WERI-Rb-1 (cell line): Measurements from ENCODE around the gene ADGRV1.

Experiments used
- DNase-seq: peaks from one replicate; pipeline ENCODE4 v3.0.0-alpha.2; 2020
- H3K27ac ChIP-seq: fragments of 250-450 bp; sonication (Bioruptor Pico); 2 replicates; pipeline ENCODE4 v1.5.1; 2020; ENCODE audit warnings: mild to moderate bottlenecking, moderate library complexity
- H3K27me3 ChIP-seq: fragments of 250-450 bp; sonication (Bioruptor Pico); 2 replicates; pipeline ENCODE4 v1.5.1; 2021; ENCODE audit warnings: mild to moderate bottlenecking, low read depth, moderate library complexity; ENCODE audit not compliant: insufficient read depth, severe bottlenecking
- H3K36me3 ChIP-seq: fragments of 250-450 bp; sonication (Bioruptor Pico); 2 replicates; pipeline ENCODE4 v1.5.1; 2020; ENCODE audit warnings: mild to moderate bottlenecking, moderate library complexity
- H3K4me3 ChIP-seq: 2 replicates; pipeline ENCODE4 v1.5.1; 2011; ENCODE audit warnings: low read depth, mild to moderate bottlenecking, control low read depth, low read length
- H3K9me3 ChIP-seq: fragments of 250-450 bp; sonication (Bioruptor Pico); 2 replicates; pipeline ENCODE4 v1.5.1; 2021; ENCODE audit warnings: mild to moderate bottlenecking, moderate library complexity; ENCODE audit not compliant: severe bottlenecking
- TF ChIP-seq, protein P1 (sequence below): IDR thresholded peaks from 2 replicates; pipeline ENCODE4 v1.5.1; 2011; ENCODE audit warnings: low read depth, mild to moderate bottlenecking, control low read depth, inconsistent platforms, low read length

Gene ADGRV1

DNA sequence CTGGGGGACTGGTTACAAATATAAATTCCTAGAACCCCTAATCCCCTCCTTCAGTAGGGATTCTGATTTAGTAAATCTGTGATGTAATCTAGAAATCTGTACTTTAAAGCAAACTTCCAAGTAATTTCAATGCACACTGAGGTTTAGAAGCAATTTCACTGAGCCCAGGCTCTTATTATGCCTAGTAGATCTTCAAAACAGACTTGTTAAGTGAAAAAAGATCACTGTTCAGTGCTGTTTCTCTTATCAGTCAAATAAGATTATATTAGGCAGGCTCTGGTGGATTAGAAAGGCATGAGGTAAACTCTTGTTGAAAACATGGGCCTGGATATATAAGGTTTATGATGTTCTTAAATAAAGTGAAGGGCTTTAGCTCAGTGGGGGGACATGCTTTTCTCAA is 293.9 kb downstream of the ADGRV1 start:
- TF ChIP-seq, protein P1, sequence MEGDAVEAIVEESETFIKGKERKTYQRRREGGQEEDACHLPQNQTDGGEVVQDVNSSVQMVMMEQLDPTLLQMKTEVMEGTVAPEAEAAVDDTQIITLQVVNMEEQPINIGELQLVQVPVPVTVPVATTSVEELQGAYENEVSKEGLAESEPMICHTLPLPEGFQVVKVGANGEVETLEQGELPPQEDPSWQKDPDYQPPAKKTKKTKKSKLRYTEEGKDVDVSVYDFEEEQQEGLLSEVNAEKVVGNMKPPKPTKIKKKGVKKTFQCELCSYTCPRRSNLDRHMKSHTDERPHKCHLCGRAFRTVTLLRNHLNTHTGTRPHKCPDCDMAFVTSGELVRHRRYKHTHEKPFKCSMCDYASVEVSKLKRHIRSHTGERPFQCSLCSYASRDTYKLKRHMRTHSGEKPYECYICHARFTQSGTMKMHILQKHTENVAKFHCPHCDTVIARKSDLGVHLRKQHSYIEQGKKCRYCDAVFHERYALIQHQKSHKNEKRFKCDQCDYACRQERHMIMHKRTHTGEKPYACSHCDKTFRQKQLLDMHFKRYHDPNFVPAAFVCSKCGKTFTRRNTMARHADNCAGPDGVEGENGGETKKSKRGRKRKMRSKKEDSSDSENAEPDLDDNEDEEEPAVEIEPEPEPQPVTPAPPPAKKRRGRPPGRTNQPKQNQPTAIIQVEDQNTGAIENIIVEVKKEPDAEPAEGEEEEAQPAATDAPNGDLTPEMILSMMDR: no peak
- Histone ChIP-seq H3K27ac (no peak overlapping the region), H3K27me3 (no peaks in the 10 kb centered on the region), H3K4me3 (no peak overlapping the region), H3K9me3 (no peaks in the 10 kb centered on the region), H3K36me3 (peaks cover 48% of the 10 kb centered on the region)
- no peak for DNase-seq

DNA sequence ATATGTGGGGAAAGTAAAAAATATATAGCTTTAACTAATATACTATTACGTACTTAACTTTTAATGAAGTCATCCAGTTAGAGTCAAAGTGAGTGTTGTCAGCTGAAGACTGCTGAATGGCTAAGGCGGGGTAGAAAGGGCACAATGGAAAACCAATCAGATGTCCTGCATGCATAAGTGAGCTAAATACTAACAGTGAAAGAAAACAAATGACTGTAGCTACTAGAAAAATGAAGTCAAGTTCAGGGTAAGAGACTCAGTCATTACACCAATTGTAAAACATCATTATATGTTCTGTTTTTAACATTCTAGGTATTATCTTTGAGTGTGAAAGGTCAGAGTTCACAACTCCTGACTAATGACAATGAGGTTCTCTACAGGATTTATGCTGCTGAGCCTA is 295.2 kb downstream of the ADGRV1 start:
- Histone ChIP-seq H3K9me3 (no peaks in the 10 kb centered on the region), H3K36me3 (peaks cover 46% of the 10 kb centered on the region), H3K27ac (no peak overlapping the region), H3K27me3 (no peaks in the 10 kb centered on the region), H3K4me3 (no peak overlapping the region)
- TF ChIP-seq, protein P1: no peak
- no peak for DNase-seq

DNA sequence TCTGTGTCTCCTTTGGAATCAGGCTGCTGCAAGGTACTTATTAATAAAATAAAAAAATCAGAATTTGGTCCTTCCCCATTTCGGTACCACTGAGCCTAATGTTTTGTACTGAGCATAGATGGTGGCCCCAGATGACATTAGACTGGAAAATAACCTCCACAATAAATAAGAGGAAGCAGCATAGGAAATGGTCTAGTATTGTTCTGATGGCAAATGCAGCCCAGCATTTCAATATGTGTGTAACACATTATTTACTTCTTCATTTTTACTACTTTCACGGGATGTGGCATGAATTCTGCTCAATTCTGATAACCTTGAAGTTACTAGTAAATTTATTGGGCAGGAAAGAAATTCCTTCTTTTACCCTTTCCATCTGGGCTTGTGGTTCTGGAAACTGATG is 295.6 kb downstream of the ADGRV1 start:
- no peaks in the 10 kb centered on the region for H3K27me3 ChIP-seq
- H3K36me3 ChIP-seq: peaks cover 42% of the 10 kb centered on the region
- H3K9me3 ChIP-seq: no peaks in the 10 kb centered on the region
- DNase-seq: no peak
- H3K27ac ChIP-seq: no peak overlapping the region
- no peak overlapping the region for H3K4me3 ChIP-seq
- TF ChIP-seq, protein P1: no peak

DNA sequence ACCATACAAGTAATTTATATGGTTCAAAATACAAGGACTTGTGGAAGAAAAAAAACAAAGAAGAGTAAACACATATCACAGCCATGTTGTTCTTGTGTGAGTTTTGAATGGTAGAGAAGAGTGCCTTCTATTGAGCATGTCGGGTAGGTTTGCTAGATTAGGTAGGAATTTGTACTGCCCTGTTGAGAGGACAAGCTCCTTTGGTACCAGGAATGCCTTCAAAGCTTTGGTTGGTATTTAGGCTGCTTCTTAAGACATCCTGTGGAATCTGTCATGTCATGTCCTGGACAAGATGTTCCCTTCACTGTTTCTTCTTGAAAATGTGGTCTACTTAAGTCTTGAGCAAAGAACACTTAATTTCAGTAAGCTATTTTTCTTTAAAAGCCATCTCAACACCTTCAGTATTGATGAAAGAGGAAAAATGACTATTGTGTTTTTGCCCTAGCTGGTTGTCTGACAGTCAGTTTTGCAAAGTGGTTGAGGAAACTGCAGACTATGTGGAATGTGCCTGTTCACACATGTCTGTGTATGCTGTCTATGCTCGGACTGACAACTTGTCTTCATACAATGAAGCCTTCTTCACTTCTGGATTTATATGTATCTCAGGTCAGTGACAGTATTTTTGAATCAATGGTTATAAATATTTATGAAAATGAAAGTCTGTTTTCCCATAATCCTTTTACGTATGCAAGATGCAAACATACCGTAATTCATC is 296.9 kb downstream of the ADGRV1 start:
- TF ChIP-seq, protein P1: no peak
- H3K36me3 ChIP-seq: peaks cover 29% of the 10 kb centered on the region
- H3K4me3 ChIP-seq: no peak overlapping the region
- no peaks in the 10 kb centered on the region for H3K9me3 ChIP-seq
- no peak overlapping the region for H3K27ac ChIP-seq
- DNase-seq: no peak
- no peaks in the 10 kb centered on the region for H3K27me3 ChIP-seq

DNA sequence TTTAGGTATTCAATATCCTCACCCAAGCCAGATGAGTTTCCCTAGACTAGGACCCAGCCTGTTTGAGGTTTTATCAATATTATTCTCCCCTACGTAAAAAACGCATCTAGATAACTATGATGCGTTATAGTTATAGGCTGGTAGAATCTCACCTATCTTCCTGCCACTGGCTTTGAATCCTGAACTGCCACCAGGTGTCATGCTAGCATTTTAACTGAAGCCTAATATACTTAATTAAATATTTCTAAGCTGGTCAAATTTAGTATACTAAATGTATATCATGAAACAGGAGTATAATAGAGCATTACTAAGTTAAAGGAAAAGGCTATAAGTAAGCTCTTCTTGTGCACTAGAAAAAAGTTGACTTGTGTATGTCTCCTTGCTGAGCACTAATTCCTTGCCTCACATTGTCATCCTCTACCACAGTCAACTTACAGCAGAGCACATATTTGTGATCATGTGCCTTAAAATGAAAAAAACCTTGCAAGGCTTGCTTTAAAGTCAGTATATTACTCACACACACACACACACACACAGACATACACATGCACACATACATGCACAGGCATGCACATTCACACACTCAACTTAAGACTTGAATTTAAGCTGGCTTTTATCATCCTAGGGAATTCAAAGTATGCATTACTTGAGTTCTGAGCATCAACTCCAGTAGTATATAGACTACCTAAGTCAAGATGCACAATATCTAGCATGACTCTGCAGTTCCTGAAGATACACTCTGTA is 303.4 kb downstream of the ADGRV1 start:
- TF ChIP-seq, protein P1: no peak
- H3K27ac ChIP-seq: no peak overlapping the region
- H3K36me3 ChIP-seq: peaks cover 14% of the 10 kb centered on the region
- H3K9me3 ChIP-seq: no peaks in the 10 kb centered on the region
- H3K4me3 ChIP-seq: no peak overlapping the region
- no peaks in the 10 kb centered on the region for H3K27me3 ChIP-seq
- DNase-seq: no peak

DNA sequence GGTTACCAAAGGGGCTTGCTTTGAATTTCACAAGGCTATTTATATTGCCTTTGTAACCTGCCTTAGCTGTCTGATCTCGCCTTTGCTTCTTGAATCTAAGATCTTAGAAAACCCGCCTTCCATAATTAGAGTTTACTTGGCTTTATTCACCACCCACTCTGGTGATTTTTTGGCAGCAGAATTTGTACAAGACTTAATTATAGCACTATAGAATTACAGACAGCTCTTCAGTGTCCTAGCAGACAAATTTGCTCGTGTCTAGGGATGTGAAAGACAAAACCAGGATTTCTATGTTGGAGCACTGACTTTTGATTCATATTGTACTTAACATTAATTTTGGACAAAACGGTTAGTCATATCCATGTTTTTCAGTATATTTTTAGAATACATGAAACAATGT is 306.6 kb downstream of the ADGRV1 start:
- DNase-seq: no peak
- peaks cover 27% of the 10 kb centered on the region for H3K36me3 ChIP-seq
- no peak overlapping the region for H3K27ac ChIP-seq
- no peak overlapping the region for H3K4me3 ChIP-seq
- TF ChIP-seq, protein P1: no peak
- H3K27me3 ChIP-seq: no peaks in the 10 kb centered on the region
- H3K9me3 ChIP-seq: no peaks in the 10 kb centered on the region
